ENCODE measurements around the gene JMJD4.

GRCh38 chr1:227740401-227740960, 5.4 kb upstream of the JMJD4 start:
- TF ChIP-seq CTCF (conservative IDR thresholded peaks at IDR 0.05; ENCODE audit: low read depth, low read length): no peak
- no peak for TF ChIP-seq EZH2 (IDR thresholded peaks at IDR 0.05; ENCODE audit: borderline replicate concordance, low read depth, low read length, poor library complexity, severe bottlenecking)
